ENCODE measurements around the gene TMEM213. TPM values are rescaled to one million over a fixed set of nuclear protein-coding genes. Genes with fewer than 3 reads are reported as not detected.

The TMEM213 gene
- total and polyA plus RNA-seq, 2 of the 13 experiments (the other 11 are each of a cell fraction or from before 2014, with no cell fraction given) = not detected

DNA sequence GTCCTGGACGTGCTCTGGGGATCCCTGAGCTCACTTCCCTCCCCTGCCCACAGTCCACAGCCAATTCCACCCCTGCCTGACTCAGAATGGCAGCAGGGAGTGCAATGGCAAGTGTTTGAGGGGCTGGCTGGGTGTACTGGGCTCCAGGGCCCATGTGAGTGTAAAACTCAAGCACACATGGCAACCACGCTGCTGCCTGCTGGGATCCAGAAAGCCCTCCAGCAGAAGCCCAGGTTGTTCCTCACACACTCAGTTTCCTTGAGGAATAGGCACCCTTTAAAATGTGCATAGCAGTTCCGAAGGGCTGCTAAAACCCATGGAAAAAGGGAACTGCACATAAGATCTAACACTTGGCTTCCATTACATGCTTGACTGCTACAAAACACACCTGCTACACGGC is 11.6 kb downstream of the TMEM213 start:
- FAIRE-seq (no peak), DNase-seq (ENCODE audit: low spot score) (no peak), ATAC-seq (no peak)
- Histone ChIP-seq H3K4me1 (ENCODE audit: insufficient read depth, low read length) (no peaks in the 10 kb centered on the region), H4K20me1 (ENCODE audit: insufficient read depth, low read length) (no peaks in the 10 kb centered on the region), H3K27me3 (ENCODE audit: control insufficient read depth in 1 of 2, insufficient read depth in 2 of 2, low read length in 2 of 2) (peaks cover 1 to 4% of the 10 kb centered on the region in 2 experiments; a peak in 3 of 5 replicates), H3K4me3 (replicated peaks in 1 of 3; ENCODE audit: insufficient read depth in 1 of 3, low read depth in 2 of 3, low read length in 3 of 3) (no peak overlapping the region), H3K79me2 (ENCODE audit: insufficient read depth, low read length) (no peaks in the 10 kb centered on the region), H3K9ac (ENCODE audit: insufficient read depth, low read depth, low read length) (no peak overlapping the region), H3K9me3 (ENCODE audit: low read length) (no peaks in the 10 kb centered on the region), H2AFZ (ENCODE audit: low read length) (no peak overlapping the region), H3K27ac (ENCODE audit: extremely low read length, insufficient read depth, low read length) (no peak overlapping the region), H3K4me2 (ENCODE audit: low read depth, low read length) (no peak overlapping the region), H3K36me3 (replicated peaks in 1 of 2; ENCODE audit: control insufficient read depth in 1 of 2, insufficient read depth in 2 of 2, low read length in 2 of 2) (no peaks in the 10 kb centered on the region)
- CTCF ChIA-PET (ENCODE audit: low intra/inter-chr PET ratio, low total read pairs) = no interaction called here
- in situ Hi-C loops (cut with HindIII; ENCODE audit: extremely low pct_ligation_motif_present, low pct_unique_long_range_greater_than_20kb) = no loop called here
- intact Hi-C loops (cut with micrococcal nuclease; ENCODE audit: unreplicated experiment) = no loop called here
- BruUV-seq (replicated peaks) = no TSS peak
- 0% methylated on average over 4 of the region's 4 CpGs for WGBS (ENCODE audit: low lambda C conversion rate)
- POLR2A ChIA-PET = no interaction called here
- TF ChIP-seq ZNF574 (CRISPR knock-in tag; IDR thresholded peaks at IDR 0.05) = no peak
- TF ChIP-seq ZNF558 (CRISPR knock-in tag; IDR thresholded peaks at IDR 0.05; ENCODE audit: borderline replicate concordance) = no peak
- no peak for TF ChIP-seq SP4 (CRISPR knock-in tag; IDR thresholded peaks at IDR 0.05)
- TF ChIP-seq, protein P1, sequence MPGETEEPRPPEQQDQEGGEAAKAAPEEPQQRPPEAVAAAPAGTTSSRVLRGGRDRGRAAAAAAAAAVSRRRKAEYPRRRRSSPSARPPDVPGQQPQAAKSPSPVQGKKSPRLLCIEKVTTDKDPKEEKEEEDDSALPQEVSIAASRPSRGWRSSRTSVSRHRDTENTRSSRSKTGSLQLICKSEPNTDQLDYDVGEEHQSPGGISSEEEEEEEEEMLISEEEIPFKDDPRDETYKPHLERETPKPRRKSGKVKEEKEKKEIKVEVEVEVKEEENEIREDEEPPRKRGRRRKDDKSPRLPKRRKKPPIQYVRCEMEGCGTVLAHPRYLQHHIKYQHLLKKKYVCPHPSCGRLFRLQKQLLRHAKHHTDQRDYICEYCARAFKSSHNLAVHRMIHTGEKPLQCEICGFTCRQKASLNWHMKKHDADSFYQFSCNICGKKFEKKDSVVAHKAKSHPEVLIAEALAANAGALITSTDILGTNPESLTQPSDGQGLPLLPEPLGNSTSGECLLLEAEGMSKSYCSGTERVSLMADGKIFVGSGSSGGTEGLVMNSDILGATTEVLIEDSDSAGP (CRISPR knock-in tag; IDR thresholded peaks at IDR 0.05; ENCODE audit: borderline replicate concordance) = no peak
- TF ChIP-seq SNAPC2 (CRISPR knock-in tag; IDR thresholded peaks at IDR 0.05) = no peak
- no peak for TF ChIP-seq MBNL3 (CRISPR knock-in tag; conservative IDR thresholded peaks at IDR 0.05)
- no peak for TF ChIP-seq ZNF724P (CRISPR knock-in tag; IDR thresholded peaks at IDR 0.05; ENCODE audit: borderline replicate concordance)
- TF ChIP-seq ZNF775 (CRISPR knock-in tag; IDR thresholded peaks at IDR 0.05; ENCODE audit: borderline replicate concordance) = no peak
- TF ChIP-seq, protein P2, sequence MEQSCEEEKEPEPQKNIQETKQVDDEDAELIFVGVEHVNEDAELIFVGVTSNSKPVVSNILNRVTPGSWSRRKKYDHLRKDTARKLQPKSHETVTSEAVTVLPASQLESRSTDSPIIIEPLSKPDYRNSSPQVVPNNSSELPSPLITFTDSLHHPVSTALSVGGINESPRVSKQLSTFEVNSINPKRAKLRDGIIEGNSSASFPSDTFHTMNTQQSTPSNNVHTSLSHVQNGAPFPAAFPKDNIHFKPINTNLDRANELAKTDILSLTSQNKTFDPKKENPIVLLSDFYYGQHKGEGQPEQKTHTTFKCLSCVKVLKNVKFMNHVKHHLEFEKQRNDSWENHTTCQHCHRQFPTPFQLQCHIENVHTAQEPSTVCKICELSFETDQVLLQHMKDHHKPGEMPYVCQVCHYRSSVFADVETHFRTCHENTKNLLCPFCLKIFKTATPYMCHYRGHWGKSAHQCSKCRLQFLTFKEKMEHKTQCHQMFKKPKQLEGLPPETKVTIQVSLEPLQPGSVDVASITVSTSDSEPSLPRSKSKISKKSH (CRISPR knock-in tag; IDR thresholded peaks at IDR 0.05; ENCODE audit: borderline replicate concordance) = no peak
- no peak for TF ChIP-seq MLXIP (CRISPR knock-in tag; IDR thresholded peaks at IDR 0.05; ENCODE audit: borderline replicate concordance)
- TF ChIP-seq, protein P3, sequence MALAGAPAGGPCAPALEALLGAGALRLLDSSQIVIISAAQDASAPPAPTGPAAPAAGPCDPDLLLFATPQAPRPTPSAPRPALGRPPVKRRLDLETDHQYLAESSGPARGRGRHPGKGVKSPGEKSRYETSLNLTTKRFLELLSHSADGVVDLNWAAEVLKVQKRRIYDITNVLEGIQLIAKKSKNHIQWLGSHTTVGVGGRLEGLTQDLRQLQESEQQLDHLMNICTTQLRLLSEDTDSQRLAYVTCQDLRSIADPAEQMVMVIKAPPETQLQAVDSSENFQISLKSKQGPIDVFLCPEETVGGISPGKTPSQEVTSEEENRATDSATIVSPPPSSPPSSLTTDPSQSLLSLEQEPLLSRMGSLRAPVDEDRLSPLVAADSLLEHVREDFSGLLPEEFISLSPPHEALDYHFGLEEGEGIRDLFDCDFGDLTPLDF (CRISPR knock-in tag; IDR thresholded peaks at IDR 0.05) = no peak
- no peak for TF ChIP-seq GABPB1 (CRISPR knock-in tag; IDR thresholded peaks at IDR 0.05)

All from HepG2 (cell line).